Activated naive CD4-positive, alpha-beta T cell treated with anti-CD3 and anti-CD28 coated beads for 36 hours (primary cell): ENCODE measurements around the gene NIT2. TPM values are rescaled to one million over a fixed set of nuclear protein-coding genes. Genes with fewer than 3 reads are reported as not detected.

Source experiments
- CTCF ChIA-PET: fragments of 350-600 bp; sonication (Branson Sonifier 250); formaldehyde crosslinking; loops from one replicate; lab custom pipeline; 2021; ENCODE audit warnings: antibody characterized with exemption; lab: Charles Lee
- DNase-seq: peaks from one replicate; pipeline ENCODE4 v3.0.0-alpha.2; 2020
- H3K27ac Mint-ChIP-seq: one replicate; pipeline ENCODE4 v1.8.0; 2021; ENCODE audit warnings: mild to moderate bottlenecking, mixed read lengths
- H3K27me3 Mint-ChIP-seq: one replicate; pipeline ENCODE4 v1.8.0; 2021; ENCODE audit warnings: low read depth, mixed read lengths
- H3K36me3 Mint-ChIP-seq: one replicate; pipeline ENCODE4 v1.8.0; 2021; ENCODE audit warnings: low read depth, mixed read lengths
- H3K4me1 Mint-ChIP-seq: one replicate; pipeline ENCODE4 v1.8.0; 2021; ENCODE audit warnings: low read depth, mixed read lengths
- H3K4me3 Mint-ChIP-seq: one replicate; pipeline ENCODE4 v1.8.0; 2021; ENCODE audit warnings: mild to moderate bottlenecking, moderate library complexity, mixed read lengths
- H3K9me3 Mint-ChIP-seq: one replicate; pipeline ENCODE4 v1.8.0; 2021; ENCODE audit warnings: mixed read lengths
- intact Hi-C: fragments of 100-400 bp; cut with micrococcal nuclease; formaldehyde crosslinking; loops from one replicate; pipeline ENCODE4 v1.15.1; 2023
- total RNA-seq, 2 experiments: library from RNA; stranded (reverse); gene quantifications; one replicate each; pipeline ENCODE4 v1.2.3, GENCODE V29; 2021

The NIT2 gene
- total RNA-seq, 2 experiments from 2014 or later: 69.1 to 76.0 TPM

GRCh38 chr3:100400780-100401673, 66.5 kb downstream of the NIT2 start, which contains the start of the genes LNP1 and TOMM70:
TSS of gene LNP1 (plus strand) at chr3:100401539. CDS start at chr3:100429730, 28,191 bp downstream.
TSS of gene TOMM70 (minus strand) at chr3:100401089. CDS start at chr3:100400949, 140 bp downstream.
- Mint-ChIP-seq H3K27ac (peak within 1 kb of the TSS; percentile 98), H3K9me3 (no peaks in the 10 kb centered on the region), H3K36me3 (peaks cover 19% of the 10 kb centered on the region), H3K4me3 (peak within 1 kb of the TSS; percentile 95), H3K4me1 (peaks cover 59% of the 10 kb centered on the region), H3K27me3 (no peaks in the 10 kb centered on the region)
- intact Hi-C loops: loop anchor here (1.0 to 5.0 kb wide), 18 partner anchors 40 to 1844 kb away; partner anchors contain the start of genes CMSS1, NIT2, PCNP and SENP7
- peak; percentile 98 for DNase-seq
- CTCF ChIA-PET: interaction anchor here (0.6 to 1.0 kb wide), 5 partner anchors 10 to 1283 kb away, joined by 3 to 4 read pairs (median 3); no protein-coding TSS in a partner anchor

- peak overlapping the region; percentile 98 for H3K27ac Mint-ChIP-seq
- H3K36me3 Mint-ChIP-seq: peaks cover 20% of the 10 kb centered on the region
- no peaks in the 10 kb centered on the region for H3K27me3 Mint-ChIP-seq
- no peaks in the 10 kb centered on the region for H3K9me3 Mint-ChIP-seq
- peak overlapping the region; percentile 95 for H3K4me3 Mint-ChIP-seq
- intact Hi-C loops: loop anchor here (1.0 to 5.0 kb wide), 17 partner anchors 39 to 1844 kb away; partner anchors contain the start of genes CMSS1, NIT2, PCNP and SENP7
- H3K4me1 Mint-ChIP-seq: peaks cover 52% of the 10 kb centered on the region
- CTCF ChIA-PET: interaction anchor here (0.6 to 1.0 kb wide), 2 partner anchors 9 to 52 kb away, joined by 3 to 4 read pairs; no protein-coding TSS in a partner anchor
- DNase-seq: peak; percentile 64
These were observed 67.1 kb downstream of the NIT2 start for GRCh38 chr3:100401674-100402041.

DNA sequence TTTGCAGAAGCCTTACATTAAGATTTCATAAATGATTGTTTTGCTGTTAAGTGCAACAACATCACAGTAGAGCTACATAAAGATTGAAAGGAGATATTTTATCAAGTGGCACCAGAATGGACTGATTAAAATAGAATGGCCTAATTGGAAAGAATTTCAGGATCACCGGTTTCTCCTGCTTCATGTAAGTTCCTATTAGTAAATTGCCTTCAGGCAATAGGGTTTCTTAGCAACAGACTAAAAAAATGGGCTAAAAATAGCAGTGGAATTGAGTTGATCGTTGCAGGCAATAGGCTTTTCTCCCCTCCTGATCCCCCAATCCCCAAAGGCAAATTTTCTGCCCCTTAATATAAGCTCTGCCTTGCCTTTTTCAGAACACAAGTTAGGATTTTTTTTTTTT, 67.7 kb downstream of the NIT2 start:
- CTCF ChIA-PET: interaction anchor here (1.0 to 1.2 kb wide), 2 partner anchors 60 to 101 kb away, joined by 3 read pairs; no protein-coding TSS in a partner anchor
- H3K4me1 Mint-ChIP-seq: peaks cover 46% of the 10 kb centered on the region
- H3K27me3 Mint-ChIP-seq: no peaks in the 10 kb centered on the region
- intact Hi-C loops: loop anchor here (5.0 kb wide), 3 partner anchors 570 to 1845 kb away; no protein-coding TSS in a partner anchor
- DNase-seq: no peak
- H3K27ac Mint-ChIP-seq: peak overlapping the region; percentile 98
- H3K36me3 Mint-ChIP-seq: peaks cover 19% of the 10 kb centered on the region
- H3K4me3 Mint-ChIP-seq: peak overlapping the region; percentile 95
- H3K9me3 Mint-ChIP-seq: peaks cover 4% of the 10 kb centered on the region

GRCh38 chr3:100402891-100403290, 68.3 kb downstream of the NIT2 start:
- Mint-ChIP-seq H3K27me3 (no peaks in the 10 kb centered on the region), H3K36me3 (peaks cover 21% of the 10 kb centered on the region), H3K4me1 (peaks cover 42% of the 10 kb centered on the region), H3K4me3 (peak overlapping the region; percentile 95), H3K9me3 (peaks cover 7% of the 10 kb centered on the region), H3K27ac (no peak overlapping the region)
- intact Hi-C loops: loop anchor here (5.0 kb wide), 3 partner anchors 571 to 1846 kb away; no protein-coding TSS in a partner anchor
- DNase-seq: no peak
- CTCF ChIA-PET: interaction anchor here (0.6 to 1.2 kb wide), 3 partner anchors 60 to 187 kb away, joined by 3 read pairs; no protein-coding TSS in a partner anchor

DNA sequence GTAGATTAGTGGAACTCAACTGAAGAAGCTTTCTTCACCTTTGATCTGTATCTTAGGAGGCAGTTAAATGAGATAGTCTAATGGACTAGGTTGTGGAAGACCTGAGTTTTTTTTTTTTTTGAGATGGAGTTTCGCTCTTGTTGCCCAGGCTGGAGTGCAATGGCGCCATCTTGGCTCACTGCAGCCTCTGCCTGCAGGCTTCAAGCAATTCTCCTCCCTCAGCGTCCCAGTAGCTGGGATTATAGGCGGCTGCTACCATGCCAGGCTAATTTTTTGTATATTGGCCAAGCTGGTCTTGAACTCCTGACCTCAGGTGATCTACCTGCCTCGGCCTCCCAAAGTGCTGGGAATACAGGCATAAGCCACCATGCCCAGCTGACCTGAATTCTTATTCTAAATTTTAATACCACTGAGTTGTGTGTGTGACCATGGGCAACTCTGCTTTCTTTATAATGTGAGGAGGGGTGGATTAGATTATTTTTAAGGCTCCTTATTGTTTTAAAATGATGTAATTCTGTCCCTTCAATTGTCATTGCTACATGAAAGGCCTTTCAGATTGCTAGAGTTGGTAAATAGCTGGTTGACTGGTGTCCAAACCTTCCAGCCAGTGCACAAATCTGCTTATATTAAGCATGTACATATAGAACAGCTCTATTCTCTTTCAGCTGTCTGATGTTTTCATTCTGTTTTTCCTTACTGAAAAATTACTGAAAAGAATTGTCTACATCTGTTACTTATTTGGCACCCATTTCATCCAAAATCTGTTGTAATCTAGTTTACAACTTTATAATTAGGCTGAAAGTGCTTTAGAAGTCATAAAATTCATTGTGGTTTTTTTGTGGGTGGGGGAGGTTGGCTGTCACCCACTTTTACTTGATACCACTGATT, 69.0 kb downstream of the NIT2 start:
- Mint-ChIP-seq H3K4me1 (peaks cover 37% of the 10 kb centered on the region), H3K36me3 (peaks cover 18% of the 10 kb centered on the region), H3K27ac (no peak overlapping the region), H3K27me3 (no peaks in the 10 kb centered on the region), H3K4me3 (peak overlapping the region; percentile 95), H3K9me3 (peaks cover 7% of the 10 kb centered on the region)
- intact Hi-C loops: loop anchor here (5.0 kb wide), 3 partner anchors 571 to 1846 kb away; no protein-coding TSS in a partner anchor
- DNase-seq: peak; percentile 25
- CTCF ChIA-PET: interaction anchor here (0.6 to 1.3 kb wide), 4 partner anchors 12 to 186 kb away, joined by 3 to 5 read pairs (median 3); no protein-coding TSS in a partner anchor

DNA sequence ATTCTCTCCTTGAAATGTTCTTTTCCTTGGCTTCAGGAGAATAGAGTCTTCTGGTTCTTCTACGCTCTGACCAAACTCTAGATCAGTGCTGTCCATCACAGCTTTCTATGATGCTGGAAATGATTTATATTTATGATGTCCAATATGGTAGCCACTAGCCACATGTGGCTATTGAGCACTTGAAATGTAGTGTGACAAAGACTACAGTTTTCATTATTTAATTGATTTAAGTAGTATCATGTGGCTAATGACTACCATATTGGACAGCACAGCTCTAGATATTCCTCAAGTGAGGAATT, 69.6 kb downstream of the NIT2 start:
- intact Hi-C loops: loop anchor here (5.0 kb wide), 3 partner anchors 572 to 1847 kb away; no protein-coding TSS in a partner anchor
- Mint-ChIP-seq H3K4me3 (no peak overlapping the region), H3K36me3 (peaks cover 18% of the 10 kb centered on the region), H3K4me1 (peaks cover 31% of the 10 kb centered on the region), H3K27ac (no peak overlapping the region), H3K27me3 (no peaks in the 10 kb centered on the region), H3K9me3 (peaks cover 7% of the 10 kb centered on the region)
- CTCF ChIA-PET: interaction anchor here (1.3 kb wide), 1 partner anchor 13 kb away, joined by 5 read pairs; no protein-coding TSS in a partner anchor
- no peak for DNase-seq

DNA sequence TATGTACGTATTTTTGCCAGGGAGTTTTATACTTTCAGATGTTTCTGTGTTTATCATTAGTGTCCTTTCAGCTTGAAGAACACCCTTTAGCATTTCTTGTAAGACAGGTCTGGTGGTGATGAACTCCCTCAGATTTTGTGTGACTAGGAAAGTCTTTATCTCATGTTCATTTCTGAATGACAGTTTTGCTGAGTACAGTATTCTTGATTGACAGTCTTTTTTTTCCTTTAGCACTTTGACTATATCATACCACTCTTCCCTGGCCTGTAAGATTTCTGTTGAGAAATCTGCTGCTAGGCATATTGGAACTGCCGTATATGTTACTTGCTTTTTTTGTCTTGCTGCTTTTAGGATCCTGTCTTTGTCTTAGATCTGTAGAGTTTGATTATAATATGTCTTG, 72.6 kb downstream of the NIT2 start:
- intact Hi-C loops: no loop called here
- Mint-ChIP-seq H3K9me3 (peaks cover 17% of the 10 kb centered on the region), H3K27ac (no peak overlapping the region), H3K4me3 (no peak overlapping the region), H3K4me1 (peaks cover 21% of the 10 kb centered on the region), H3K36me3 (peaks cover 28% of the 10 kb centered on the region), H3K27me3 (no peaks in the 10 kb centered on the region)
- no peak for DNase-seq
- CTCF ChIA-PET: interaction anchor here (0.8 to 1.4 kb wide), 2 partner anchors 91 to 183 kb away, joined by 3 read pairs; no protein-coding TSS in a partner anchor

- intact Hi-C loops: no loop called here
- CTCF ChIA-PET: interaction anchor here (0.8 to 1.8 kb wide), 3 partner anchors 9 to 182 kb away, joined by 3 read pairs; no protein-coding TSS in a partner anchor
- Mint-ChIP-seq H3K9me3 (peaks cover 17% of the 10 kb centered on the region), H3K36me3 (peaks cover 36% of the 10 kb centered on the region), H3K27me3 (no peaks in the 10 kb centered on the region), H3K27ac (no peak overlapping the region), H3K4me3 (no peak overlapping the region), H3K4me1 (peaks cover 21% of the 10 kb centered on the region)
- DNase-seq: no peak
These were observed 73.5 kb downstream of the NIT2 start for GRCh38 chr3:100407977-100408532.

Other genes starting within 250 kb of the NIT2 start
- under 1 TPM in 1 of 2 experiments, not detected in 1; 0.24 TPM for gene FILIP1L, start 220.3 kb upstream of the NIT2 start, total RNA-seq
- 10 to 100 TPM; 14.1 to 15.8 TPM for gene TBC1D23, start 73.8 kb upstream of the NIT2 start, total RNA-seq
- gene TOMM70, start 66.3 kb downstream of the NIT2 start, total RNA-seq: 10 to 100 TPM; 48.5 to 48.6 TPM
- gene LNP1, start 66.8 kb downstream of the NIT2 start, total RNA-seq: 1 to 10 TPM; 2.2 to 2.4 TPM
- gene TMEM45A, start 157.9 kb downstream of the NIT2 start, total RNA-seq: under 1 TPM; 0.21 to 0.22 TPM